ENCODE results near the gene CD180. TPM values are rescaled to one million over a fixed set of nuclear protein-coding genes. Genes with fewer than 3 reads are reported as not detected.

The CD180 gene
- total RNA-seq, 2 experiments from 2014 or later = not detected

DNA sequence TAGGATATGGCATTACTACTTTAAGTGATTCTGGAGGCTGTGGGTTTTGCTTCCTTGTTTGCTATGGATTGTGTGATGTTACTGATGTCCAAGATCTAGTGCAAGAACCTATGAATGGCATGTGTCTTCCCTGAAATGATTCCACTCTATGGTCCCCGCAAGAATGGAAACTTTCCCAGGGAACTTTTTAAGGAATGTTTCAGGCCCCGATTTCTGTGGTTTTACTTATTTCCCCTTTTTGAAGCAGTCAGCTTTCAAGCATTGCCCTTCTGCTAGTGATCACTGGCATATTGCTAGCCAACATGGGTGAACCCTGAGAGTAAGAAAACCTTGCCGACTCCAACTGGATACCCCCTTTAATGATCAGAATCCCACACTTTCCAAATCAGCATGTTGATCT is 26.6 kb upstream of the CD180 start:
- H3K27ac Mint-ChIP-seq = no peak overlapping the region

GRCh38 chr5:67222243-67223025 is 25.8 kb upstream of the CD180 start:
- Mint-ChIP-seq H3K4me1 (ENCODE audit: low read depth) (peaks cover 46% of the 10 kb centered on the region), H3K4me3 (no peak overlapping the region), H3K9me3 (peaks cover 2% of the 10 kb centered on the region), H3K36me3 (ENCODE audit: low read depth) (no peaks in the 10 kb centered on the region), H3K27ac (peak overlapping the region; percentile 82), H3K27me3 (no peaks in the 10 kb centered on the region)
- intact Hi-C loops (cut with micrococcal nuclease) = no loop called here
- no peak for DNase-seq
- ATAC-seq = peak; percentile 50
- TF ChIP-seq, protein P1, sequence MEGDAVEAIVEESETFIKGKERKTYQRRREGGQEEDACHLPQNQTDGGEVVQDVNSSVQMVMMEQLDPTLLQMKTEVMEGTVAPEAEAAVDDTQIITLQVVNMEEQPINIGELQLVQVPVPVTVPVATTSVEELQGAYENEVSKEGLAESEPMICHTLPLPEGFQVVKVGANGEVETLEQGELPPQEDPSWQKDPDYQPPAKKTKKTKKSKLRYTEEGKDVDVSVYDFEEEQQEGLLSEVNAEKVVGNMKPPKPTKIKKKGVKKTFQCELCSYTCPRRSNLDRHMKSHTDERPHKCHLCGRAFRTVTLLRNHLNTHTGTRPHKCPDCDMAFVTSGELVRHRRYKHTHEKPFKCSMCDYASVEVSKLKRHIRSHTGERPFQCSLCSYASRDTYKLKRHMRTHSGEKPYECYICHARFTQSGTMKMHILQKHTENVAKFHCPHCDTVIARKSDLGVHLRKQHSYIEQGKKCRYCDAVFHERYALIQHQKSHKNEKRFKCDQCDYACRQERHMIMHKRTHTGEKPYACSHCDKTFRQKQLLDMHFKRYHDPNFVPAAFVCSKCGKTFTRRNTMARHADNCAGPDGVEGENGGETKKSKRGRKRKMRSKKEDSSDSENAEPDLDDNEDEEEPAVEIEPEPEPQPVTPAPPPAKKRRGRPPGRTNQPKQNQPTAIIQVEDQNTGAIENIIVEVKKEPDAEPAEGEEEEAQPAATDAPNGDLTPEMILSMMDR (IDR thresholded peaks at IDR 0.05) = no peak
- CTCF ChIA-PET = interaction anchor here (1.1 to 1.9 kb wide), 7 partner anchors 9 to 1024 kb away, joined by 3 to 7 read pairs (median 3); no protein-coding TSS in a partner anchor
- POLR2A ChIA-PET = interaction anchor here (1.4 to 1.8 kb wide), 2 partner anchors 16 to 17 kb away, joined by 3 to 5 read pairs; no protein-coding TSS in a partner anchor

More for the DNA sequence above, 26.6 kb upstream of the CD180 start:
- H3K27me3 Mint-ChIP-seq = no peaks in the 10 kb centered on the region
- ChIA-PET CTCF (interaction anchor here (1.1 to 1.2 kb wide), 2 partner anchors 14 to 59 kb away, joined by 3 read pairs; no protein-coding TSS in a partner anchor), POLR2A (interaction anchor here (1.8 kb wide), 1 partner anchor 16 kb away, joined by 5 read pairs; no protein-coding TSS in a partner anchor)
- H3K9me3 Mint-ChIP-seq = peaks cover 2% of the 10 kb centered on the region
- intact Hi-C loops (cut with micrococcal nuclease) = no loop called here
- H3K36me3 Mint-ChIP-seq (ENCODE audit: low read depth) = no peaks in the 10 kb centered on the region
- peaks cover 38% of the 10 kb centered on the region for H3K4me1 Mint-ChIP-seq (ENCODE audit: low read depth)
- H3K4me3 Mint-ChIP-seq = no peak overlapping the region
- no peak for ATAC-seq
- TF ChIP-seq, protein P1 (IDR thresholded peaks at IDR 0.05) = no peak
- no peak for DNase-seq

GRCh38 chr5:67221487-67222242 is 25.1 kb upstream of the CD180 start:
- Mint-ChIP-seq H3K27ac (peak overlapping the region; percentile 82), H3K4me3 (peak overlapping the region; percentile 24), H3K36me3 (ENCODE audit: low read depth) (no peaks in the 10 kb centered on the region), H3K27me3 (no peaks in the 10 kb centered on the region), H3K4me1 (ENCODE audit: low read depth) (peaks cover 53% of the 10 kb centered on the region), H3K9me3 (peaks cover 2% of the 10 kb centered on the region)
- POLR2A ChIA-PET = interaction anchor here (0.6 to 1.8 kb wide), 4 partner anchors 15 to 81 kb away, joined by 3 to 5 read pairs (median 3); no protein-coding TSS in a partner anchor
- DNase-seq (peak; percentile 76), ATAC-seq (peak; percentile 88)
- intact Hi-C loops (cut with micrococcal nuclease) = no loop called here
- CTCF ChIA-PET = interaction anchor here (1.1 to 1.9 kb wide), 8 partner anchors 10 to 1025 kb away, joined by 3 to 7 read pairs (median 4); no protein-coding TSS in a partner anchor
- TF ChIP-seq, protein P1 (IDR thresholded peaks at IDR 0.05) = no peak

DNA sequence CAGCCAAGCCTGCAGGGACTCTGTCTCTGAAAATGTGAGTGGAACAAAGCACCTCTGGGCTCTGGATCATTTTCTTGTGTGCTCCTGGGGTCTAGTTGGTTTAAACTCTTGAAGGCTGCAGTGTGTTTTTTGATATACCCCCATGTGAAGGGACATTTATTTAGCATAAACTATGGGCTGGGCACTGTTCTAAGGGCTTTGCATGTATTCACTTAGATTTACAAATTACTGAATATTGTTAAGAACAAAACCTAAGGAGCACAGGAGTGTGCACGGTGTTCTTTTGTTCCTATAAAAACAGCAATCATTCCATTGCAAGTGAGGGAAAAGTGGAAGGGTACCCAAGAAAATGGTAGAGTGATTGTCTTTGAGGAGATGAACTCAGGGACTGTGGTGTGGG is 20.0 kb upstream of the CD180 start:
- H3K36me3 Mint-ChIP-seq (ENCODE audit: low read depth) = no peaks in the 10 kb centered on the region
- no peaks in the 10 kb centered on the region for H3K27me3 Mint-ChIP-seq
- H3K27ac Mint-ChIP-seq = peak overlapping the region; percentile 91
- no peaks in the 10 kb centered on the region for H3K9me3 Mint-ChIP-seq
- TF ChIP-seq, protein P1 (IDR thresholded peaks at IDR 0.05) = no peak
- intact Hi-C loops (cut with micrococcal nuclease) = no loop called here
- POLR2A ChIA-PET = no interaction called here
- ATAC-seq = no peak
- no peak for DNase-seq
- CTCF ChIA-PET = interaction anchor here (1.1 to 2.8 kb wide), 4 partner anchors 10 to 50 kb away, joined by 5 to 9 read pairs (median 8); no protein-coding TSS in a partner anchor
- H3K4me3 Mint-ChIP-seq = peak overlapping the region; percentile 49
- H3K4me1 Mint-ChIP-seq (ENCODE audit: low read depth) = peaks cover 55% of the 10 kb centered on the region
